A549 (cell line): Measurements from ENCODE around the gene HAUS1. TPM values are rescaled to one million over a fixed set of nuclear protein-coding genes. Genes with fewer than 3 reads are reported as not detected.

Experiments used
- ATAC-seq, 2 experiments: fragments of 200-7000 bp in 1 of 2; fragments of >200 bp in 1 of 2; cut with Nextera tagmentation in 1 of 2; cut with Tn5 transposase in 1 of 2; 3 replicates each; pipeline versions ENCODE4 v1.8.0 to v1.9.1; 2018 to 2020; ENCODE audit warnings: mild to moderate bottlenecking in 1 of 2, moderate library complexity in 1 of 2
- CTCF ChIA-PET: fragments of 300-600 bp; sonication (Branson Sonifier 250); formaldehyde crosslinking; extraction: SDS; loops from one replicate; lab custom pipeline; 2021; ENCODE audit warnings: antibody characterized with exemption, inconsistent platforms; lab: Yijun Ruan, JAX
- POLR2A ChIA-PET: fragments of 350-600 bp; formaldehyde crosslinking; extraction: SDS; loops from one replicate; lab custom pipeline; 2021; ENCODE audit warnings: antibody characterized with exemption, inconsistent platforms; lab: Yijun Ruan, JAX
- DNase-seq, 2 experiments: peaks; one replicate each; pipeline versions ENCODE4 v3.0.0 to v3.0.0-alpha.2; 2011 to 2016; ENCODE audit warnings: low read depth in 1 of 2, low spot score in 1 of 2
- FAIRE-seq: peaks from 2 replicates; lab custom pipeline; 2011; peaks lifted over from hg19 to GRCh38; lab: Jason Lieb, UNC
- H3K27ac ChIP-seq, 2 experiments: fragments of >200 bp; sonication (Bioruptor Twin); formaldehyde crosslinking; 3 replicates each; pipeline ENCODE4 v1.5.1; 2016 to 2017
- H3K4me1 ChIP-seq: fragments of >200 bp; sonication (Bioruptor Twin); formaldehyde crosslinking; 3 replicates; pipeline ENCODE4 v1.6.1; 2016
- H3K4me2 ChIP-seq: fragments of >200 bp; sonication (Bioruptor Twin); formaldehyde crosslinking; 3 replicates; pipeline ENCODE4 v1.6.1; 2016
- H3K4me3 ChIP-seq: fragments of >200 bp; sonication (Bioruptor Twin); formaldehyde crosslinking; 3 replicates; pipeline ENCODE4 v1.5.1; 2016
- H3K9me3 ChIP-seq: fragments of >200 bp; sonication (Bioruptor Twin); formaldehyde crosslinking; 3 replicates; pipeline ENCODE4 v1.6.1; 2016
- BCL3 ChIP-seq: fragments of >200 bp; sonication (Bioruptor Twin); formaldehyde crosslinking; IDR thresholded peaks from 3 replicates; pipeline ENCODE4 v1.6.1; 2016
- CBX8 ChIP-seq: fragments of 200-600 bp; sonication (generic); IDR thresholded peaks from 2 replicates; pipeline ENCODE4 v1.6.1; 2016
- CHD4 ChIP-seq: fragments of 200-600 bp; sonication (generic); IDR thresholded peaks from 2 replicates; pipeline ENCODE4 v1.6.1; 2016; ENCODE audit warnings: antibody characterized with exemption, mild to moderate bottlenecking, borderline replicate concordance
- CTCF ChIP-seq: fragments of >200 bp; sonication (Bioruptor Twin); formaldehyde crosslinking; IDR thresholded peaks from 3 replicates; pipeline ENCODE4 v1.5.1; 2016
- EHF ChIP-seq: fragments of 250-450 bp; sonication (Bioruptor Pico); IDR thresholded peaks from 2 replicates; pipeline ENCODE4 v1.5.0; 2020; ENCODE audit warnings: mild to moderate bottlenecking
- EHMT2 ChIP-seq: fragments of 200-600 bp; sonication (generic); IDR thresholded peaks from 2 replicates; pipeline ENCODE4 v1.6.1; 2016; ENCODE audit warnings: antibody characterized with exemption, low read depth, mild to moderate bottlenecking, moderate library complexity
- ELK1 ChIP-seq: fragments of 150-350 bp; IDR thresholded peaks from 2 replicates; pipeline ENCODE4 v1.6.1; 2014; ENCODE audit warnings: low read depth, mild to moderate bottlenecking, low read length
- FOSB ChIP-seq: fragments of 250-450 bp; sonication (Bioruptor Pico); IDR thresholded peaks from 2 replicates; pipeline ENCODE4 v1.5.0; 2020; ENCODE audit warnings: mild to moderate bottlenecking, moderate library complexity
- FOSL2 ChIP-seq, 2 experiments: fragments of 450-650 bp in 1 of 2; fragments of >200 bp in 1 of 2; sonication (Bioruptor Twin) in 1 of 2; formaldehyde crosslinking; IDR thresholded peaks; 2 replicates each; pipeline versions ENCODE4 v1.5.0 to v1.6.1; 2016 to 2020; ENCODE audit warnings: mild to moderate bottlenecking in 1 of 2, moderate library complexity in 1 of 2
- HDAC2 ChIP-seq: fragments of 200-600 bp; sonication (generic); IDR thresholded peaks from 2 replicates; pipeline ENCODE4 v1.6.1; 2016
- HOXA7 ChIP-seq: fragments of 250-450 bp; sonication (Bioruptor Pico); IDR thresholded peaks from 2 replicates; pipeline ENCODE4 v1.5.0; 2020; ENCODE audit warnings: mild to moderate bottlenecking, moderate library complexity
- HOXB13 ChIP-seq: fragments of 250-450 bp; sonication (Bioruptor Pico); IDR thresholded peaks from 2 replicates; pipeline ENCODE4 v1.5.0; 2020; ENCODE audit warnings: low read depth, mild to moderate bottlenecking, moderate library complexity
- HOXB5 ChIP-seq: fragments of 250-450 bp; sonication (Bioruptor Pico); IDR thresholded peaks from 2 replicates; pipeline ENCODE4 v1.5.0; 2020; ENCODE audit warnings: mild to moderate bottlenecking, moderate library complexity
- KDM1A ChIP-seq: fragments of 200-600 bp; sonication (generic); IDR thresholded peaks from 2 replicates; pipeline ENCODE4 v1.6.1; 2016; ENCODE audit warnings: low read depth, mild to moderate bottlenecking
- KDM5A ChIP-seq: fragments of 200-600 bp; sonication (generic); IDR thresholded peaks from 2 replicates; pipeline ENCODE4 v1.6.1; 2016; ENCODE audit warnings: antibody characterized with exemption, mild to moderate bottlenecking
- MAX ChIP-seq: IDR thresholded peaks from 2 replicates; pipeline ENCODE4 v1.6.1; 2012
- MYC ChIP-seq: IDR thresholded peaks from 2 replicates; pipeline ENCODE4 v1.6.1; 2012; ENCODE audit warnings: mild to moderate bottlenecking, inconsistent platforms, low read length, improper control_type of control experiment, borderline replicate concordance
- NFE2L2 ChIP-seq: fragments of 150-350 bp; conservative IDR thresholded peaks from 2 replicates; pipeline ENCODE4 v1.6.1; 2014; ENCODE audit warnings: low read length
- PBX3 ChIP-seq: IDR thresholded peaks from 2 replicates; pipeline ENCODE4 v1.6.1; 2012
- PHF8 ChIP-seq: fragments of 200-600 bp; sonication (generic); IDR thresholded peaks from 2 replicates; pipeline ENCODE4 v1.6.1; 2016; ENCODE audit warnings: low read depth, mild to moderate bottlenecking, antibody characterized with exemption, moderate library complexity, borderline replicate concordance
- POLR2A ChIP-seq: IDR thresholded peaks from 2 replicates; pipeline ENCODE4 v1.6.1; 2012; ENCODE audit warnings: mild to moderate bottlenecking, low read length
- RAD21 ChIP-seq, 2 experiments: fragments of >200 bp in 1 of 2; sonication (Bioruptor Twin) in 1 of 2; formaldehyde crosslinking in 1 of 2; IDR thresholded peaks in 1 of 2; conservative IDR thresholded peaks in 1 of 2; 2 replicates in 1 of 2; 3 replicates in 1 of 2; pipeline ENCODE4 v1.6.1; 2012 to 2018; ENCODE audit warnings: inconsistent platforms in 1 of 2
- RCOR1 ChIP-seq: fragments of 150-350 bp; IDR thresholded peaks from 2 replicates; pipeline ENCODE4 v1.6.1; 2014; ENCODE audit warnings: antibody characterized with exemption, low read length, low read depth
- RNF2 ChIP-seq: fragments of 200-600 bp; sonication (generic); IDR thresholded peaks from 2 replicates; pipeline ENCODE4 v1.6.1; 2016; ENCODE audit warnings: low read depth, mild to moderate bottlenecking, antibody characterized with exemption, moderate library complexity, borderline replicate concordance
- SREBF2 ChIP-seq: fragments of 450-650 bp; IDR thresholded peaks from 2 replicates; pipeline ENCODE4 v1.6.1; 2014; ENCODE audit warnings: mild to moderate bottlenecking, moderate library complexity
- TP53 ChIP-seq: fragments of 250-450 bp; sonication (Bioruptor Pico); IDR thresholded peaks from 2 replicates; pipeline ENCODE4 v1.5.0; 2021; ENCODE audit warnings: mild to moderate bottlenecking, moderate library complexity
- USF2 ChIP-seq: fragments of 450-650 bp; IDR thresholded peaks from 2 replicates; pipeline ENCODE4 v1.6.1; 2014; ENCODE audit warnings: antibody characterized with exemption
- ZC3H11A ChIP-seq: fragments of 450-650 bp; IDR thresholded peaks from 2 replicates; pipeline ENCODE4 v1.6.1; 2014; ENCODE audit warnings: antibody characterized with exemption, mild to moderate bottlenecking
- ZSCAN20 ChIP-seq: fragments of 250-450 bp; sonication (Bioruptor Pico); IDR thresholded peaks from 2 replicates; pipeline ENCODE4 v1.8.0; 2022; ENCODE audit warnings: mild to moderate bottlenecking, moderate library complexity
- WGBS: methylation state at CpG from one replicate; pipeline ENCODE4 v1.1.6; 2017; ENCODE audit errors: missing lambda C conversion rate; 5-methylcytosine and 5-hydroxymethylcytosine counted together
- polyA plus RNA-seq, 4 experiments: library from polyadenylated mRNA; depleted of rRNA in 3 of 4; stranded (reverse); fragments of >200 nt; fragmentation: RNase III in 1 of 4; extraction: RNeasy Plus Mini Kit Qiagen cat#74134 plus additional on column Dnase treatment in 1 of 4; gene quantifications; 2 replicates in 3 of 4; 3 replicates in 1 of 4; pipeline ENCODE4 v1.2.3, GENCODE V29; 2011 to 2017

The HAUS1 gene
- polyA plus RNA-seq, 2 of the 4 experiments (the other 2 are of a cell fraction), result 58.6 to 59.7 TPM

GRCh38 chr18:46174342-46175041 lies 70.3 kb downstream of the HAUS1 start:
- Histone ChIP-seq H3K4me3 (peak overlapping the region; percentile 98), H3K4me1 (peaks cover 17% of the 10 kb centered on the region), H3K27ac (peak overlapping the region; percentile 92 to 98), H3K9me3 (no peaks in the 10 kb centered on the region), H3K4me2 (peak overlapping the region; percentile 78)
- 6% methylated on average over 10 of the region's 67 CpGs for WGBS
- TF ChIP-seq MAX, result no peak
- TF ChIP-seq CTCF, result no peak
- TF ChIP-seq CBX8, result no peak
- TF ChIP-seq RNF2, result no peak
- no peak for TF ChIP-seq ZSCAN20 (CRISPR knock-in tag)
- TF ChIP-seq PHF8, result no peak
- no peak for TF ChIP-seq TP53 (CRISPR knock-in tag)
- TF ChIP-seq FOSL2 (IDR thresholded peaks at IDR 0.05), result no peak
- no peak for TF ChIP-seq FOSL2 (CRISPR knock-in tag; IDR thresholded peaks at IDR 0.05)
- TF ChIP-seq USF2, result no peak
- no peak for TF ChIP-seq HDAC2
- no peak for TF ChIP-seq HOXA7 (CRISPR knock-in tag)
- TF ChIP-seq CHD4, result no peak
- no peak for TF ChIP-seq SREBF2
- no peak for TF ChIP-seq KDM5A
- TF ChIP-seq KDM1A, result no peak
- TF ChIP-seq HOXB5 (CRISPR knock-in tag), result no peak
- TF ChIP-seq EHF (CRISPR knock-in tag), result no peak
- TF ChIP-seq ELK1, result no peak
- no peak for TF ChIP-seq BCL3
- no peak for TF ChIP-seq POLR2A
- ATAC-seq (peak in 1 of 2 experiments; percentile 14; a peak in 3 of 6 replicates), FAIRE-seq (no peak), DNase-seq (no peak)
- ChIA-PET POLR2A (no interaction called here), CTCF (interaction anchor here (0.8 to 6.0 kb wide), 28 partner anchors 9 to 499 kb away, joined by 3 to 103 read pairs (median 7); partner anchors contain the start of gene LOXHD1)

GRCh38 chr18:46176001-46176400 lies 71.8 kb downstream of the HAUS1 start:
- Histone ChIP-seq H3K4me1 (peaks cover 11% of the 10 kb centered on the region; the same call in 1 of the 3 replicates), H3K4me2 (peak overlapping the region; percentile 78; the same call in 2 of the 3 replicates), H3K27ac (no peak overlapping the region), H3K9me3 (no peaks in the 10 kb centered on the region), H3K4me3 (no peak overlapping the region)
- WGBS, result 89% methylated on average over 3 of the region's 3 CpGs
- no peak for FAIRE-seq
- ATAC-seq, result no peak
- no peak for DNase-seq
- CTCF ChIA-PET, result interaction anchor here (0.6 to 6.0 kb wide), 6 partner anchors 14 to 982 kb away, joined by 3 to 103 read pairs (median 4); partner anchors contain the start of gene LOXHD1
- POLR2A ChIA-PET, result no interaction called here
- TF ChIP-seq HOXB13 (CRISPR knock-in tag), result no peak
- no peak for TF ChIP-seq RCOR1
- TF ChIP-seq EHMT2, result no peak
- no peak for TF ChIP-seq CBX8
- TF ChIP-seq RNF2, result no peak
- no peak for TF ChIP-seq HOXB5 (CRISPR knock-in tag)
- TF ChIP-seq MYC, result no peak
- no peak for TF ChIP-seq CHD4
- no peak for TF ChIP-seq FOSB (CRISPR knock-in tag)
- TF ChIP-seq PBX3, result no peak
- TF ChIP-seq ZC3H11A, result no peak
- no peak for TF ChIP-seq RAD21 (conservative IDR thresholded peaks at IDR 0.05 in 1 of 2, IDR thresholded peaks at IDR 0.05 in 1 of 2)
- no peak for TF ChIP-seq NFE2L2
